PFSK-1 (cell line): ENCODE data around the gene MACF1.

Source experiments
- FOXP2 ChIP-seq: optimal IDR thresholded peaks from 2 replicates; pipeline ENCODE3; 2011; ENCODE audit warnings: borderline replicate concordance, control low read depth, inconsistent platforms; ENCODE audit not compliant: insufficient read depth; ENCODE audit errors: extremely low read length, extremely low read depth
- POLR2AphosphoS5 ChIP-seq: IDR thresholded peaks from 2 replicates; pipeline ENCODE4 v1.6.1; 2012; ENCODE audit warnings: low read depth, mild to moderate bottlenecking, control low read depth, low read length, moderate library complexity
- SIN3A ChIP-seq: IDR thresholded peaks from 2 replicates; pipeline ENCODE4 v1.6.1; 2012; ENCODE audit warnings: mild to moderate bottlenecking, low read length, moderate library complexity, borderline replicate concordance; ENCODE audit not compliant: insufficient read depth
- TAF1 ChIP-seq: IDR thresholded peaks from 2 replicates; pipeline ENCODE4 v1.6.1; 2012; ENCODE audit warnings: low read length, control low read depth, borderline replicate concordance; ENCODE audit not compliant: insufficient read depth
- TF ChIP-seq, protein P1 (sequence below), 2 experiments: IDR thresholded peaks; 2 replicates each; pipeline versions ENCODE4 v1.6.1 to v1.8.0; 2011 to 2012; ENCODE audit warnings: low read depth in 2 of 2, low read length in 2 of 2, control low read depth in 1 of 2, inconsistent platforms in 1 of 2, mild to moderate bottlenecking in 1 of 2, moderate library complexity in 1 of 2; ENCODE audit not compliant: insufficient read depth in 1 of 2

The MACF1 gene

DNA sequence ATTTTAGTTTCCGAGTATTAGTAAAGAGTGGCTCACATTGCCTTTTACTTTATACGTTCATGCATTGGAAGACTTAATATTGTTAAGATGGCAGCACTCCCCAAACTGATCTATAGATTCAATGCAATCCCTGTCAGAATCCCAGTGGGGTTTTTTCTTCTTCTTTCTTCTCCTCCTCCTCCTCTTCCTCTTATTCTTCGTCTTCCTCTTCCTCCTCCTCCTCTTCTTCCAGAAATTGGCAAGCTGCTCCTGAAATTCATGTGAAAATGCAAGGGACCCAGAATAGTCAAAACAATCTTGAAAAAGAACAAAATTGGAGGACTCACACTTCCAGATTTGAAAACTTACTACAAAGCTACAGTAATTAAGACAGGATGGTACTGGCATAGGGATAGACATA is 23.2 kb upstream of the MACF1 start:
- no peak for TF ChIP-seq TAF1
- TF ChIP-seq, protein P1, sequence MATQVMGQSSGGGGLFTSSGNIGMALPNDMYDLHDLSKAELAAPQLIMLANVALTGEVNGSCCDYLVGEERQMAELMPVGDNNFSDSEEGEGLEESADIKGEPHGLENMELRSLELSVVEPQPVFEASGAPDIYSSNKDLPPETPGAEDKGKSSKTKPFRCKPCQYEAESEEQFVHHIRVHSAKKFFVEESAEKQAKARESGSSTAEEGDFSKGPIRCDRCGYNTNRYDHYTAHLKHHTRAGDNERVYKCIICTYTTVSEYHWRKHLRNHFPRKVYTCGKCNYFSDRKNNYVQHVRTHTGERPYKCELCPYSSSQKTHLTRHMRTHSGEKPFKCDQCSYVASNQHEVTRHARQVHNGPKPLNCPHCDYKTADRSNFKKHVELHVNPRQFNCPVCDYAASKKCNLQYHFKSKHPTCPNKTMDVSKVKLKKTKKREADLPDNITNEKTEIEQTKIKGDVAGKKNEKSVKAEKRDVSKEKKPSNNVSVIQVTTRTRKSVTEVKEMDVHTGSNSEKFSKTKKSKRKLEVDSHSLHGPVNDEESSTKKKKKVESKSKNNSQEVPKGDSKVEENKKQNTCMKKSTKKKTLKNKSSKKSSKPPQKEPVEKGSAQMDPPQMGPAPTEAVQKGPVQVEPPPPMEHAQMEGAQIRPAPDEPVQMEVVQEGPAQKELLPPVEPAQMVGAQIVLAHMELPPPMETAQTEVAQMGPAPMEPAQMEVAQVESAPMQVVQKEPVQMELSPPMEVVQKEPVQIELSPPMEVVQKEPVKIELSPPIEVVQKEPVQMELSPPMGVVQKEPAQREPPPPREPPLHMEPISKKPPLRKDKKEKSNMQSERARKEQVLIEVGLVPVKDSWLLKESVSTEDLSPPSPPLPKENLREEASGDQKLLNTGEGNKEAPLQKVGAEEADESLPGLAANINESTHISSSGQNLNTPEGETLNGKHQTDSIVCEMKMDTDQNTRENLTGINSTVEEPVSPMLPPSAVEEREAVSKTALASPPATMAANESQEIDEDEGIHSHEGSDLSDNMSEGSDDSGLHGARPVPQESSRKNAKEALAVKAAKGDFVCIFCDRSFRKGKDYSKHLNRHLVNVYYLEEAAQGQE (IDR thresholded peaks at IDR 0.05; ENCODE audit: insufficient read depth in 1 of 2, low read depth in 2 of 2, low read length in 2 of 2) = no peak
- TF ChIP-seq SIN3A = no peak
- no peak for TF ChIP-seq POLR2AphosphoS5
- TF ChIP-seq FOXP2 = no peak

DNA sequence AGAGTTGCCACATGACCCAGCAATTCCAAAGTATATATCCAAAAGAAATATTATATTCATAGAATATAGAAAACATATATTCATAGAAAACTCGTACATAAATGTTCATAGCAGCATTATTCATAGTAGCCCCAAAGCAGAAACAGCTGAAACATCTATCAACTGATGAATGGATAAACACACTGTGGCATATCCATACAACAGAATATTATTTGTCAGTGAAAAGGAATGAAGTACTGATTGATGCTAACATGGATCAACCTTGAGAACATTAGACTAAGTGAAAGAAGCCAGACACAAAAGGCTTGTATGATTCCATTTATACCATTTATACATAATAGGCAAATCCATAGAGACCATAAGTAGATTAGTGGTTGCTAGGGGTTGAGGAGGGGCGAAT is 21.7 kb upstream of the MACF1 start:
- no peak for TF ChIP-seq FOXP2
- TF ChIP-seq, protein P1 (IDR thresholded peaks at IDR 0.05; ENCODE audit: insufficient read depth in 1 of 2, low read depth in 2 of 2, low read length in 2 of 2) = no peak
- TF ChIP-seq SIN3A = no peak
- TF ChIP-seq POLR2AphosphoS5 = no peak
- TF ChIP-seq TAF1 = no peak

DNA sequence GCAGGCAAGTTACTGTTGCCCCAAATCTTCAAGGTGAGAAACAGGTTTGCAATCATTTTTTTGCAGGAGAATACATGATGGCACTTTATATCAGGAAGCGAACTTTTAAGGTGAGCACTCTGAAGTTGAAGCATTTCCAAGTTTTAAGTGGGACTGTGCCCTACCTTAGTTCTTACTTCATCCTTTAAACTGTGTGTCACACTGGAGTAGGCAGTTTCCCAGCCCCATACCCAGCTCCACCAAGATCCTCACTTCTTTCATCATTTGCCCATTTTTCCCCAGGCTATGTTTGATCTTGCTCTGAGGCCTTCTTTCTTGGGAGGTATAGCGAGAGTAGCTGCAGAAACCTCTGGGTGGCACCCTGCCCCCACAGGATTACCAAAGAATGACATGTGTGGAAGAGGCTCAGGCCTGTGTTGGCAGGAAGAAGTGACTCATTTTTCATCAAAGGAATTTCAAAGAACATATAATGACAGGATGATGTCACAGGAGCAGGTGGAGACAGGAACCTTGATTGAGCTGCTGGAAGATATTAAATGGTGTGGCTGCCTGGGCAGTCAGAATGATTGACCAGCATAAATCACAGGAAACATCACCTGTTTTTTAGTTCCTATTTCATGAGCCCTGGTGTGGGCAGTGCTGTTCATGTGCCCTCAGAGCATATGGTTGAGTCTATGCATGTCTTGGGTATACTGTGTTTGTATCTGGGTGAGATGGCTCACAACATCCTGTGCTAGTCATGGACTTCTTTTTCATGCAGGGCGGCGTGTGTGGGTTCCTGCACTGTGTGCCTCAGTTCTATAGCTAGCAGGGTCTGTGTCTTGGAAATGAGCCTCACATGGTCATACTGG is 20.8 kb upstream of the MACF1 start:
- TF ChIP-seq POLR2AphosphoS5 (no peak), FOXP2 (no peak), TAF1 (no peak), SIN3A (no peak)
- TF ChIP-seq, protein P1 (IDR thresholded peaks at IDR 0.05; ENCODE audit: insufficient read depth in 1 of 2, low read depth in 2 of 2, low read length in 2 of 2) = no peak

DNA sequence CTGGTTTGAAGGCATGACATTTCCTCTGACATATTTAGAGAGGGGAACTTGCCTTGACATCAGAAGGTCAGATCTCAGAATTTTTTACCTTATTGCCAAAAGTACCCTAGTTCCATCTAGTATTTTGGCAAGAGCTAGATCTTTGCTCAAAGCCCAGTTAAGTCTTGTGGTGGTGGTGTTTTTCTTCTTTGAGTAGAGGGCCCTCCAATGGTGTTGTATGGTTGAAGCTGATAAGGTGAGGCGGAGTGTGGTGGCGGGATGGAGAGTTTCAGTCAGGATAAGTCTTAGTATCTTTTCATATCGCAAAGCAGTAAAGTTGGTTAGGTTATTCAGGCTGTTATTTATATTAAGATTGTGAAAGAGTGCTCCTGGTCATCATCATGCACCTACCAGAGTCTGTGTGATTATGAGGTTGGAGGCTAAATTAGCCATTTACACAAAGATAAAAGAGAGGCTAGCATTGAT is 20.1 kb upstream of the MACF1 start:
- TF ChIP-seq, protein P1 (IDR thresholded peaks at IDR 0.05; ENCODE audit: insufficient read depth in 1 of 2, low read depth in 2 of 2, low read length in 2 of 2) = no peak
- TF ChIP-seq SIN3A = no peak
- no peak for TF ChIP-seq TAF1
- TF ChIP-seq FOXP2 = no peak
- no peak for TF ChIP-seq POLR2AphosphoS5
